GM04503 (cell line): ENCODE measurements around the gene CNOT1.
"Not testable (repeated sequence)": the region's sequence is repeated elsewhere in the genome, so short reads cannot be mapped to it uniquely, and the experiment has no call there.

Source experiments
- DNase-seq: peaks from one replicate; pipeline ENCODE4 v3.0.0-alpha.2; 2012; ENCODE audit warnings: low read depth

Gene CNOT1

DNA sequence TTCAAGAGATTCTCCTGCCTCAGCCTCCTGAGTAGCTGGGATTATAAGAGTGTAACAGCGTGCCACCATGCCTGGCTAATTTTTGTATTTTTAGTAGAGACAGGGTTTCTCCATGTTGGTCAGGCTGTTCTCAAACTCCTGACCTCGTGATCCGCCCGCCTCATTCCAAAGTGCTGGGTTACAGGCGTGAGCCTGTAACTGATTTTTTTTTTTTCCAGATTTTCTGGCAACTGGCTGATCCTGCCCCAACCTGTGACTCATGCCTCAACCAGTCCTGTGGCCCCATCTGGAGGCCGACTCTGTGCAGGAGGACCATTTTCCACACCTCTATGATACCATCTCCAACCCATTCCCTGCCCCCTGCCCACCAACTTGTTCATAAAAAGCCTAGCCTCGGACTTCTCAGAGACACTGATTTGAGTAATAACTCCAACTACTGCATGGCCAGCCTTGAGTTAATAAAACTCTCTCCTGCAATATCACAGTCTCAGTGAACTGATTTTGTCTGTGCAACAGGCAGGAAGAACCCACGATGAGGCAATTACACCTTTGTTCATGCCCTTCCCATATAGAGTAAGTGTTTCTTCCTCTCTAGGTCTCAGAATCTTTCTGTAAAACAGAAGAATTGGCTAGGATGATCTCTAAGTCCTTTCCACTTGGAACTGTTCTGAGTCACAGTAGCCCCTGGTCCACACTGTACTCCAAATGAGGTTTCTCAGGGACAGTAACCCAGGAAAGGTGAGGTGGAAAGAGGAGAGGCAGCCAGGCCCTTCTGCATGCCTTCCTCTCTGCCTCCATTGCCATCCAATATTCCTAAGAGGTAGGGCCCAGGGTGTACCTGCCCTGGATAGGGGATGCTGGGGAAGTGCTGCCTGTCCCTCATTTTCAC is 8.8 kb upstream of the CNOT1 start:
- peak; percentile 61 for DNase-seq

DNA sequence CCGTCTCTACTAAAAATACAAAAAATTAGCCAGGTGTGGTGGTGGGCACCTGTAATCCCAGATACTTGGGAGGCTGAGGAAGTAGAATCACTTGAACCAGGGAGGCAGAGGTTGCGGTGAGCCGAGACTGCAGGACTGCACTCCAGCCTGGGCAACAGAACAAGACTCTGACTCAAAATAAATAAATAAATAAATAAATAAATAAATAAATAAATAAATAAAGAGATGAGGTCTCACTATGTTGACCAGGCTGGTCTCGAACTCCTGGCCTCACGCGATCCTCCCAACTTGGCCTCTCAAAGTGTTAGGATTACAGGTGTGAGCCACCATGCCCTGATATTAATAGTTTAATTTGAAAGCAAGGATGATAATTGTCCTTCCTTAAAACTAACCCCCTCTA is 7.4 kb upstream of the CNOT1 start:
- not testable (repeated sequence) for DNase-seq

DNA sequence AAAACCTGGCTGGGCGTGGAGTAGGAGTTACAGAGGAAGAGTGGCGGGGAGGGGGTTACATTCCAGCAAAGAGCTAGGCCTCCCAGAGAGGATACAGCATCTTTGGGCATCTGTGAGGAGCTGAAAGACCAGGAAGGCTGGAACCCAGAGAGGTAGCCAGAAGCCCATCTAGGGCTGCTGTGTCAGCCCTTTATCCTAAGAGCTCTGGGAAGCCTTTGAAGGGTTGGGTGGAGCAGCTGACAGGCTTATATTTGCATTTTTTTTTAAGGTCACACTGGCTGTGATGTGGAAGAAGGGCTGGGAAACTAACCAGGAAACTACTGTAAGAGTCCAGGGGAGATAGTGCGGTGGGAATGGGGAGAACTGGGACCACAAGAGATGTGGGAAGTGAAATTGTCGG is 6.8 kb upstream of the CNOT1 start:
- no peak for DNase-seq

DNA sequence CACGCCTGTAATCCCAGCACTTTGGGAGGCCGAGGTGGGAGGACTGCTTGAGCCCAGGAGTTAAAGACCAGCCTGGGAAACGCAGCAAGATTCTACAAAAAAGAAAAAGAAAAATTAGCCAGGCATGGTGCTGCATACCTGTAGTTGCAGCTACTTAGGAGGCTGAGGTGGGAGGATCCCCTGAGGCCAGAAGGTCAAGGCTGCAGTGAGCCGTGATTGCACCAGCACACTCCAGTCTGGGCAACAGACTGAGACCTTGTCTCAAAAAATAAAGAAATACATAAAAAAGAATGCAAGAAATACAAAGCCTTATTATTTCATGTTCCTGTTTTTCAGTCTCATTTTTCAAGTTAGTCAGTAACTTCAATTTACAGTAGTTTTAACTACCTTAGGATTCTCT is 5.9 kb upstream of the CNOT1 start:
- DNase-seq, result no peak

DNA sequence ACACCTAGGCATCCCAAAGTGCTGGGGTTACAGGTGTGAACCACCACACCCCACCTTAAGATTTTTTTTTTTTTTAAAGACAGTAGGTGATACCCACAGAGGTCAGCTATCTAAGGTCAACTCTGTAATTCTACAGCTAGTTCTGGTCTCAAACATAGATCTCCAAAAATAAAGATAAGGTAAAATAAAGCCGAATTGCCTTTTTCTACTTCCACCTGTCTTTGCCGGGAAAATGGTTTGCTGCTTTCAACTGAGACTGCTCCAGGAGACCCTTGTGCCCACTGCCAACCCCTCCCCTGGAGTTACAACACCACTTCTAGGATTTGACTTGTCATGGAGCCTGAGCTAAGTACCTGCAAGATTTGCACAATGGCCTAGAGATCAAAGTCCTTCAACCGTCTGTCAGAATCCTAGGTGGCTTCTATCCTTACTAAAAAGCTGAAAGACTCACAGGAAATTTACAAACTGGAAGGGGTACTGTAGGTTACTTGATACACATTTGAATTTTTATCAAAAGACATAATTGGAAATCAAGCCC is 4.7 kb upstream of the CNOT1 start:
- no peak for DNase-seq

DNA sequence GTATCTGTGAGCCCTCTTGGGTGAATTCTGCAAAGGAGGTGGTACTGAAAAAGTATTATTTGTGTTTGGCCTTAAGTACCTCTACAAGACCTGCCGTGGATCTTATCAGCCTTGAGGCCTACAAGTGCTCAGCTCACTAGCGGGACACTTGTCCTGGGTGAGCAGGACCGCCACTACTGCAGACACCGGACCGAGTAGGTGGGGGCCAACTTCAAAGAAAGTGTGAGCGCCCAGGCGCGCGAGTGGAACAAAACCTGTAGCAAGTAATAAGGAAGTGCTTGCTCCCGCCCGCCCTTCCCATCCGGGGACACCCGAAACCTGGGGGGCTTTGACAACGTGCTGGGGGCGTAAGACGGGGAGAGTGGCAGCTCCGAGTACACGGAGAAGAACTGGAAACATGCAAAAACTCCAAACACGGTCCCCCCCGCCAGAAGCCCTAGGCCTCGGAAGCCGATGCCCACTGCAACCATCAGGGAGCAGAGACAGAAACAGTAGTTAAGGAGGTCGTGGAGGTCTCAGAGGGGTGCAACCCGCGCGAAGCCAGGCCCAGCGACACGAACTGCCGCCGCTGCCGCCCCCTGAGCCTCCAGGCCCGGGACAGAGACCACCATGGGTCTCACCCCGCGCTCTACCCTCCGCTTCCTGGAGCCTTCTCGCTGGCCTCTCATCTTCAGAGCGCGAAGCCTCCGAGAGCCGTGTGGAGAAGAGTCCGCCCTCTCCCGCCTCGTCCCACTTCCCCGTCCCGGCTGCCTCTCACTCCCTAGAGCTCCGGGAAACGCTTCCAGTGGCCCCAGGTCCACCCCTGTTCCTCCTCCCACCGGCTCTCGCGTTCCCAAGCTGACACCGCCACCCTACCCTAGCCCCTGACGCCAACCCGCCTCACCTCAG is 537 bp downstream of the CNOT1 start:
- DNase-seq, result no peak

DNA sequence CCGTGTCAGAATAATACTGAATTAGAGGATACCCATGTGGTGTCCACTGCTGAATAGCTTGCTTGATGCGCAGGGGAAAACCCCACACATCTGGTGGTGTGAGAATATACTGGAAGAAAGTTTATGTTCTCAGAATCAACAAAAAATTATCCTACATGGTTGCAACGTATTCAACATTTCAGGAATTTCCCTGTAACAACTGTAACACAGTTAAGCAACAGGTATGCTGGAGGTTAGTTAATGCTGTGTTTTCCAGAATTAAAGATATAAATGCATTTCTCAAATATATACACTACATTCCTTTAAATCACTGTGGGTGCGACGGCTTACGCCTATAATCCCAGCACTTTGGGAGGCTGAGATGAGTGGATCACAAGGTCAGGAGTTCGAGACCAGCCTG is 5.4 kb downstream of the CNOT1 start:
- no peak for DNase-seq

DNA sequence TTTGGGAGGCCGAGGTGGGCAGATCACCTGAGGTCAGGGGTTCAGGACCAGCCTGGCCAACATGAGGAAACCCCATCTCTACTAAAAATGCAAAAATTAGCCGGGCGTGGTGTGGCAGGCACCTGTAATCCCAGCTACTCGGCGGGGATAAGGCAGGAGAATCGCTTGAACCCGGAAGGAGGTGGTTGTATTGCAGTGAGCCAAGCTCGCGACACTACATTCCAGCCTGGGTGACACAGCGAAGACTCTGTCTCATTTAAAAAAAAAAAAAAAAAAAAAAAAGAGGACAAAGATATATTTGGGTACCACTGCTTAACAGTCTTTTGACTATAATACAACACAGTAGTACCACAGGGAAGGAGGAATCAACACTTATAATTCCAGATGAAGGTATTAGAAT is 9.2 kb downstream of the CNOT1 start:
- DNase-seq, result no peak

DNA sequence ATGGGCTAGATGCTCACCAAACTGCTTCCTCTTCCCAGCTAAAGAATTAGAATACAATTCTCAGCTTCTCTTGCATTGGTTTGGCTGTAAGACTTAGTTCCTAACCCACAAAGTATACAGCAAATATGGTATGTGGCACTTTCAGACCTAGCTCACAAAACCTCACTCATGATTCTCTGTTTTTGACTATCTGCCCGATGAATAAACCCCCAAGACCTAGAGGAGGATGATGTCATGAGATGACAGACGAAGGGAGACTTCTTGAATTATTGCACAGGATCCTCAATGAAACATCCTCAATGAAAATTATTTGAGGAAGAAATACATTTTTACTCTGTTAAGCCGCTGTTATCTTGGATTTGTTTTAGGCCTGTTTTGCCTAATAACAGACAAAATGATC is 14.3 kb downstream of the CNOT1 start:
- no peak for DNase-seq

DNA sequence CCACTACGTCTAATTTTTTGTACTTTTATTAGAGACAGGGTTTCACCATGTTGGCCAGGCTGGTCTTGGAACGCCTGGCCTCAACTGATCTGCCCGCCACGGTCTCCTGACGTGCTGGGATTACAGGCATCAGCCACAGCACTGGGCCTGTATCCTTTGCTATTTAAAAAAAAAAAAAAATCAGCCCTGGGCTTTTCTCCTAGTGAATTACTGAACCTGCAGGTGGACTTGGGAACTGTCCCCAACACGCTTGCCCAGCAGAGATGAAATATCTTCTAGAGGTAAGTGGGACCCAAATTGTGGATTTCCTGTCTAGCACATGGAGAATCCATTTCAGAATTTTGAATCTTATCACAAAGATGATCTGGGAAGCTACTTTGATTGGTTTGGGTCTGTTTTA is 14.8 kb downstream of the CNOT1 start:
- no peak for DNase-seq

DNA sequence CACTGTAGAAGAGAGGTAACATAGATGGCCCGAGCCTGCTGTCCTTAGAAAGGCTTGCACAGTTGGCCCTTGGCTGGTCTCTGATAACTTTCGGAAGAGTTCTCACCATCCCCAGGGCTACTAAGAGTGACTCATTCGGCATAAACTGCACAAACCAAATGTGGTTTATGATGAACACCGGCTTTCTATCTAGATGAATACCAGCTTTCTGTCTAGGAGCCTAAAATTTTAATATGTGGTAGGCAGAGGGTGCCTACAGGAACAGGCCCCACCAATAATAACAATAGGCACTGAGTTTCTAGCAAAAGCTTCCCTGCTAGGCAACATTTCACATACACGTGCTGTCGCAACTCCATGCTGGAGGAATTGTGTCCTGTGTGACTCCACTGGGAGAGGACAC is 15.4 kb downstream of the CNOT1 start:
- peak; percentile 34 for DNase-seq

DNA sequence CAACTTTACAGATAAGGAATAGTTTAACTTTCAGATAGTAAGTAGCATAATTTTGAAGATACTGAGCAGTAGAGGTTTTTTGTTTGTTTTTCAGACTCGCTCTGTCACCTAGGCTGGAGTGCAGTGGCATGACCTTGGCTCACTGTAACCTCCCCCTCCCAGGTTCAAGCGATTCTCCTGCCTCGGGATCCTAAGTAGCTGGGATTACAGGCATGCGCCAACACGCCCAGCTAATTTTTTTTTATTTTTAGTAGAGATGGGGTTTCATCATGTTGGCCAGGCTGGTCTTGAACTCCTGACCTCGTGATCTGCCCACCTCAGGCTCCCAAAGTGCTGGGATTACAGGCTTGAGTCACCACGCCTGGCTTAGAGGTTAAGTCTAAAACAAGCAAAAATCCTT is 16.7 kb downstream of the CNOT1 start:
- DNase-seq, result not testable (repeated sequence)

DNA sequence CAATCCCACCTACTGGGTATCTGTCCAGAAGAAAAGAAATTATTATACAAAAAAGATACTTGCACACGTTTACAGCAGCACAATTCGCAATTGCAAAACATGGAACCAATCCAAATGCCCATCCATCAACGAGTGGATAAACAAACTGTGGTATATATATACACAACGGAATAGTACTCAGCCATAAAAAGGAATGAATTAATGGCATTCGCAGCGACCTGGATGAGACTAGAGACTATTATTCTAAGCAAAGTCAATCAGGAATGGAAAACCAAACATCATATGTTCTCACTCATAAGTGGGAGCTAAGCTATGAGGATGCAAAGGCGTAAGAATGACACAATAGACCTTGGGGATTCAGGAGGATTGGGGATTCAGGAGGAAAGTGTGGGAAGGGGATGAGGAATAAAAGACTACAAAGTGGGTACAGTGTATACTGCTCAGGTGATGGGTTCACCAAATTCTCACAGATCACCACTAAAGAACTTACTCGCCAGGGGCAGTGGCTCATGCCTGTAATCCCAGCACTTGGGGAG is 21.0 kb downstream of the CNOT1 start:
- no peak for DNase-seq

DNA sequence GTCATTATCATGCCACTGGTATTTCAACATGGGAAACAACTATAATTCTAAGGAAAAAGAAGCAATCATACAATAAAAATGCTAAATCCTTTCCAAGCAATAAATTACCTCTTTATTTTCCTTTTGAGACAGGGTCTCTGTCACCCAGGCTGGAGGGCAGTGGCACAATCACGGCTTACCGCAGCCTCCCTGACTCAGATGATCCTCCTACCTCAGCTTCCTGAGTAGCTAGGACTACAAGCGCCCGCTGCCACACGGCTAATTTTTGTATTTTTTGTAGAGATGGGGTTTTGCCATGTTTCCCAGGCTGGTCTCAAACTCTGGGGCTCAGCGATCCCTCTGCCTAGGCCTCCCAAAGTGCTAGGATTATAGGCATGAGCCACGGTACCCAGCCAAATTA is 24.1 kb downstream of the CNOT1 start:
- no peak for DNase-seq

DNA sequence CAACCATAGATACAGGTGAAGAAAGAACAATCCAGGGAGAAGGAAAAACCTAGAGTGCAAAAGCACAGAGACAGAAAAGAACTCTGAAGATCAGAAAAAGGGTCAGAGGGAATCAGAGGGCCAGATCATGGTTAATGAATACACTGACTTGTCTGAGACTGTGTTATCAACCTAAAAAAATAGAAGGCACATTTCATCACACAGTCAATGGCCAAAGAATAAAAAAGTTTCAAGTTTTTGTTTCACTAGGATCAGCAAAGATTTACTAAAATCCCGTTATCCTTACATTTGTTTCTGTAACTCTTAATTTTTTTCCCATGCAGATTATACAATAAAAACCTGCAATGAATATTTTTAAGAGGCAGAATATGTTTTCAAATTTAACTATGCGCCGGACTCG is 38.5 kb downstream of the CNOT1 start:
- DNase-seq, result no peak

DNA sequence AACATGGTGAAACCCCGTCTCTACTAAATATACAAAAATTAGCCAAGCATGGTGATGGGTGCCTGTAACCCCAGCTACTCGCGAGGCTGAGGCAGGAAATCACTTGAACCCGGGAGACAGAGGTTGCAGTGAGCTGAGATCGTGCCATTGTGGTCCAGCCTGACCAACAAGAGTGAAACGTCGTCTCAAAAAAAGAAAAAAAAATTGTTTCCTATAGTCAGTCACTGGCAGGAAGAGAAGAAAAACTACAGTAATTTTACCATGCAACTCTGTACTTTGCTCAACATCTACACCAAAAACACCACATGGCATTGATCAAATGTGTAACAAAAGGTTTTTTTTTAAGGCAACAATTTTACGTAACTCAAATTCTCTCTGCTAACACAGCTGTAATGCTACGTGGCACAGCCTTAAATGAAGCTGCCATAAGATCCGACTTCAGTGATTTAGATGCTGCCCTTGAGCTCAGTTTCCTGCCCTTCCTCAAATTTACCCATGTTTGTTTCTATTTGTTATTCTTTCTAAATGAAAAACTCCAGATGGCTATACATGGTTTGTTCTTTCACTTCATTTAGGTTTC is 40.2 kb downstream of the CNOT1 start:
- no peak for DNase-seq

DNA sequence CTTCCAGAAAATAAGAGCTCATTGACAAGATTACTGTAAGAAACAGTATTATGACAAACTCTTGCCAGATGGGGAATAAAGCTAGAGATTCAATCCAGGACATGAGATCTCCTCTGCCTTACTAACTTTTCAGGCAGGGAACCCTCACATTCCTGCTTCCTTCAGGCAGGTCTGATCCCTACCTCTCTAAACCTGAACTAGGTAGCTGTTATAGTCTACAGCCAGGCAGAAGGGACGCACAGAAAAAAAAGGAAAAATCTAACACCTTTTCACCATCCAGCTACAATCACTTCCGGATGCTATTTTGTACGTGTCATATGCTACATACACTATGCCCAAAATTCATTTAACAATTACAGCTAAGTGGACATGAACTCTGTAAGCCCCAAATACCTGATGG is 41.2 kb downstream of the CNOT1 start:
- no peak for DNase-seq

DNA sequence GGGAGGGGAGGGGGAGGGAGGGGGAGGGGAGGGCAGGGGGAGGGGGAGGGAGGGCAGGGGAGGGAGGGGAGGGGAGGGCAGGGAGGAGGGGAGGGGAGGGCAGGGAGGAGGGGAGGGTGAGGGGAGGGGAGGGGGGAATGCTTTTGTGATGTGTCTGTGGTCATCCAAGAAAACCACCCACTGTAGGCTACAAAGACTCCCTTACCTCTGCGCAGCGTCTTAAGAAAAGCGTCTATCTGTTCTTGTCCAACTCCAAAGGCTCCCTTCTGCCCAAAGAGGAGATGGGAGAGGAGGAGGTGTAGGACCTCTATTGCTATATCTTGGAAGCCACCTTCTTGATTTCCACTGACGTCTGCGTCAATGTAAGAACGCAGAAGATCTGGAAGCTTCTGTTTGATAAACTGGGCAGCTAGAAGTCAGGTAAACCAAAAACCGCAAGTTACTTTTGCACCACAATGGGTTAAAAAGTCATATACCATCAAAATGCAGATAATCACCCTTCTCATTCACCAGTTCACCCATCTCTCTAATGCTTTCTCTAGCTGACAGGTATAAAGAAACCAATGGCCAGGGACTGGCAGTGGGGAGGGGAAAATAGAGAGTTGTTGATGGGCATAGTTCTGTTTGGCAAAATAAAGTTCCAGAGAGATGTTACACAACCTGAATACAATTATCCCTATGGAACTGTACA is 43.1 kb downstream of the CNOT1 start:
- DNase-seq, result no peak

DNA sequence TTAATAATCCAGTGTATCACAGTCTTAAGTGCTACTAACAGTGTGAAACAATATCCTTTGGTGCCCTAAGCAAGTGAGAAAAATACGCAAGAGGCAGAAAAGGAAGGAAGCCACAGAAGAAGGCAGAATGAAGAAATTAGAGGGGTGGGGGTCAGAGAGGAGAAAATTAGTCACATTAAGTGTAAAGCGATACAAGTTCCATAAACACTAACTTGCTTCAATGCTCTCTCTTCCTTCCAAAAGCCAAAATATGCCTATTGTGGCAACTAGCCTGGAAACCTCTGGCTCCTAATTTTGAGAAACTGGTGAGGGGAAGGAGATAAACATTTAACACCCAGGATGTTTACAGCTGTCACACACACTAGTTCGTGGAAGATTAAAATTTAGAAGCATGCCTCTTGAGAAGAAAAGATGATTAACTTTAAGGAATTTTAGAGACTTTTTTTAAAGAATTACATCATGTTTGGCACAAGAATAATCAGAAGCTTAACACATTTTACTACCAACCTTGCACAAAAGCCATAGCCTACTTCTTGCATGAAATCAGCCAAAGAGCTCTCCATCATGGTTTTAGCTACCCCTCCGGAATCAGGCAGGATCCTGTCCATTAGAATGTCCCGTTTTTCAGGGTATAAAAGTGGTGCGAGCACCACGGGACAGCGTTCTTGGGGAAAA is 44.7 kb downstream of the CNOT1 start:
- DNase-seq, result no peak

DNA sequence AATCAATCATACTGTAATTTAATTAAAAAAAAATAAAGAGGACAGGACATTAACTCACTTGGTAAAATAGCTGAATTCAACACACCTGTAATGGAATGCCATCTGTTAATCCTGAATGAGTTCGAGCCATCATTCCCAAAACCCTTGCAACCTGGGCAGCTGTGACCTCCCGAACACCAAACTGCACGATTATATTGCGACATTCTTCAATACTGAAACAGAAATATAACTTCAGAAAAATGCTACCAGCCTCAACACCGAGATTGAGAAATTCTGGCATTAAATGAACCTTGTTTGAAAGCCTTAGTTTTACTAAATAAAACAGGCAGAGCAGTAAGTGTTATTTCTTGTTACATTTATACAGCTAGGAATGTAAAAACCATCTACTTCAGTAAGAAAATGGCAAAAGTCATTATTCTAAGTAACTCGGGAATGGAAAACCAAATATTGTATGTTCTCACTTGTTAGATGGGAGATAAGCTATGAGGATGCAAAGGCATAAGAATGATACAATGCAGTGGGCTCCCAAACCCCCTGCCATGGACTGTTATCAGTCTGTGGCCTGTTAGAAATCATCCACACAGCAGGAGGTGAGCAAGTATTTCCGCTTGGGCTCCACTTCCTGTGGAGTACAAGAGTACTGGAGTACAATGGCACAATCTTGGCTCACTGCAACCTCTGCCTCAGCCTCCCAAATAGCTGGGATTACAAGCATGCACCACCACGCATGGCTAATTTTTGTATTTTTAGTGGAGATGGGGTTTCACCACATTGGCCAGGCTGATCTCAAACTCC is 46.5 kb downstream of the CNOT1 start:
- DNase-seq, result no peak
